Esophagus mucosa (tissue), 1 donor: Measurements from ENCODE around the gene XPOT. TPM values are rescaled to one million over a fixed set of nuclear protein-coding genes. Genes with fewer than 3 reads are reported as not detected.

Experiments used
- ATAC-seq: fragments of 200-7000 bp; cut with Tn5 transposase; one replicate; pipeline ENCODE4 v1.9.1; 2020
- total RNA-seq: library from RNA; stranded (reverse); gene quantifications from one replicate; pipeline ENCODE4 v1.2.4, GENCODE V29; 2023
- donor health status: DM: yes; HTN: yes; CAD: no.

The XPOT gene
- total RNA-seq, 1 donor from 2014 or later, result 63.3 TPM

DNA sequence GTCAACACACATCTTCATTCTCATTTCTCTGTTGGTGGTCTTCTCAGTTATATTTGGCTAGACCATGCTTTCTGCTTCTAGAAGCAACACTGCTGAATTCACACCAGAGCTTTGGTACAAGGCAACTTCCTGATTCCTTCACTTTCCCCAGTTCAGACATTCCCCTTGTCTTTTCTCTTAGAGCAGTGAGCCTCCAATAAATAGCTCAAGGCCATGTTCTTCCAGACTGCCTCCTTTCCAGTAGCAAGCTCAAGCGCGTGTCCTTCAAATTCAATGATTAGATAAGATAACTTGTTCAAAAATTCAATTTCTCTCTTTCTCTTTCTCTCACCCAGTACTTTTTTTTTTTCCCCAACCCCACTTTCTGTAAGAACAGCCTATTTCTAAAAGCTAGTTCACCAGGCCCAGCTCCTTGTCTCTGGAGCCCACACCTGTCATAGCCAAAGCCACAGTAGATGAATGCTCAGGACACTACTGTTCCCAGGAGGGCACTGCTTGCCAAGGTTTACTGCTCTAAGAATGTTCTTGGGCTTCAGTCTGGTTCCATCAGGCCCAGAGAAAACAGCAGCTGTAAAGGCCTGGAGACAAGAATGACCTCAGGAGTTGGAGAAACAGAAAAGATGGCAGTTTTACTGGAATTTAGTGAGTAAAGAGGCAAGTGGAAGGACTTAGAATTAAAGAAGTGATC is 65.4 kb downstream of the XPOT start:
- ATAC-seq, result no peak

DNA sequence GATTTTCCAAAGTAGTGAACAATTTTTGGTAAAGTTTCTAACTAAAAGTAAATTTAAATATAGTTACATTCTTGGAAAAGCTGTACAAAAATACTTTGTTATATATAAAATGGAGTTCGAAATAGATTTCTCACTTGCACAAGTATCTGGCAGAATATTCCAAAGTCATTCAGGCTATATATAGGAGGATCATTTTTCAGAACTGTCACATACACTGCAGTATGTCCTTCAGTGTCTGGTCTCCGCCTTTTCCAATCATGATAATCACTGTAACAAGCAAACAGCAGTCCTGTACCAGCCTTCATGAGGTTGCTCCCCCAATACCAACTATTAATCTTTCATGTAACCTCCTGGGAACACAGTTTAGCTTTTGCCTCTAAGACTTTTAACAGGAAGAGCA is 66.3 kb downstream of the XPOT start:
- ATAC-seq, result no peak

DNA sequence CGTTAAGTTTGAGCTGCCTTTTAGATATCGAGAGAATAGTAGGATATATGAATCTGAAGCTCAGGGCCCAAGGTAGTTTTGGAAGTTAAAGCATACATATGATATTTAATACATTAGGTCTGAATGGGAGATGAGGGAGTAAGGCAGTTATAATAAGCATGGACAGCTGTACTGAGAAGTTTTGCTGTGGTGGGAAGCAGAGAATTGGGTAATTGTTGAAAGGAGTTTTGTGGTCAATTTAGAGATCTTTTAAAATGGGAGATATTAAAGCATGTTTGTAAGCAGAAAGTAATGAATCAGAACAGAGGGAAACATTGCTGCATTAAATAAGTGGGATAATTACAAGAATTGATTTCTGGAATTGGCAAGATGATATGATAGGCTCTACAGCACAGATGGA is 69.0 kb downstream of the XPOT start:
- ATAC-seq, result no peak

DNA sequence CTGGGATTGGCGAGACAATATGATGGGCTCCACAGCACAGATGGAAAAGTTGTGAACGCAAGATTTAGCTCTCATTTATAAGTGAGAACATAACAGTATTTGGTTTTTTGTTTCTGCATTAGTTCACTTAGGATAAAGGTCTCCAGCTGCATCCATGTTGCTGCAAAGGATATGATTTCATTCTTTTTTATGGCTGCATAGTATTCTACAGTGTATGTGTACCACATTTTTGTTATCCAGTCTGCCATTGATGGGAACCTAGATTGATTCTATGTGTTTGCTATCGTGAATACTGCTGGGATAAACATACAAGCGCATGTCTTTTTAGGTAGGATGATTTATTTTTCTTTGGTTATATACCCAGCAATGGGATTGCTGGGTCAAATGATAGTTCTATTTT is 71.3 kb downstream of the XPOT start:
- ATAC-seq, result no peak

DNA sequence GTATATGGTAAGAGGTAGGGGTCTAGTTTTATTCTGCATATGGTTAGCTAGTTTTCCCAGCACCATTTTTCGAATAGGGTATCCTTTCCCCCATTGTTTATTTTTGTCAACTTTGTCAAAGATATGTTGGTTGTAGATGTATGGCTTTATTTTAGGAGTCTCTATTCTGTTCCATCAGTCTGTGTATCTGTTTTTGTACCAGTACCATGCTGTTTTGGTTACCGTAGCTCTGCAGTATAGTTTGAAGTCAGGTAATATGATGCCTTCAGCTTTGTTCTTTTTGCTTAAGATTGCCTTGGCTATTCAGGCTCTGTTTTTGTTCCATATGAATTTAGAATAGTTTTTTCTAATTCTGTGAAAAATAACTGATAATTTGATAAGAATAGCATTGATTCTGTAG is 72.7 kb downstream of the XPOT start:
- ATAC-seq, result no peak

DNA sequence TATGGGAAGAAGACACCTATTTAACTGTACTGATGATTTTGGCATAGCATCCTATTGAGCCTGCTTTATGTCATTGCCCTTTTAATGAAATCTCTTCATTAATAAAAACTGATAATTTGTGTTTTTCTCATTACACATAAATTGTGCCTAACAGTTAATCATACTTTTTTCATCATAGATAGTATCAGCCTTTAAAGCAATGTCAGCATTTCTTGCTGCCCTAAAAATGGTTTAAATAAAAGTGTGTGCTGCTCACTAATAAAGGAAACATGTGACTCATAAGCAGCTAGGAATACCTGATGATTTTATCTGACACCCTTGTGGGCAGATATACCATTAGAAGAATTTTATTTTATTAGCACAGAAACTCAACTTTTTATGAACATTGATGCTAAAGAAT is 74.5 kb downstream of the XPOT start:
- no peak for ATAC-seq

DNA sequence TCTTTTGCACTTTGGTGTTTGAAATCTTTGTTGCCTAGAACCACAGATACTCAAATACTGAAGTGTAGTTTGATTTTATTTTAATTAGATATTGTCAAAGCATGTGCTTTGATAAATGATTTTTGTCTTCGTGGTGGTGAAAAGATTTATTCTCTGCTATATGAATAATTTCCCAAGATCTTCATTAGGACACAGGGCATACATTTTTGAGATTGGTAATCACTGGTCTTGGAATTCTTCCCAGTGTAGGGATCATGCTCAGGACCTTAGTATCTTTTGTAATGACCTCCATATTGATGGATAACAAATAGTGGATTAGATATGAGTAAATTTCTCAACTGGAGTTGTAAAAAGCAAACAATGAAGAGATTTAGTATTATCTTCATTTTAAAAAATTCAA is 76.0 kb downstream of the XPOT start:
- ATAC-seq, result no peak

DNA sequence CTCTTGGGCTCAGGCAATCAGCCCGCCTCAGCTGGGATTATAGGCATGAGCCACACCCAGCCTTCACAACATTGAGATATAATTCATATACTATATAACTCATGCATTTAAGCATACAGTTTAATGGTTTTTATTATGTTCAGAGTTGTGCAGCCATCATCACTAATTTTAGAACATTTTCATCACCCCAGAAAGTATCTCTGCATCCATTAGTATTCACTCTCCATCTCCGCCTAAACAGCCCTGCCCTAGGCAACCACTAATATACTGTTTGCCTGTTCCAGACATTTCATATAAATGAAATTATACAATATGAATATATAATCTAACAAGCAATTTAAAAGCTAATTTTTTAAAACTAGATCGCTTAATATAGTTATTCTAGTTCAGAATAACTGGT is 82.5 kb downstream of the XPOT start:
- ATAC-seq, result no peak

DNA sequence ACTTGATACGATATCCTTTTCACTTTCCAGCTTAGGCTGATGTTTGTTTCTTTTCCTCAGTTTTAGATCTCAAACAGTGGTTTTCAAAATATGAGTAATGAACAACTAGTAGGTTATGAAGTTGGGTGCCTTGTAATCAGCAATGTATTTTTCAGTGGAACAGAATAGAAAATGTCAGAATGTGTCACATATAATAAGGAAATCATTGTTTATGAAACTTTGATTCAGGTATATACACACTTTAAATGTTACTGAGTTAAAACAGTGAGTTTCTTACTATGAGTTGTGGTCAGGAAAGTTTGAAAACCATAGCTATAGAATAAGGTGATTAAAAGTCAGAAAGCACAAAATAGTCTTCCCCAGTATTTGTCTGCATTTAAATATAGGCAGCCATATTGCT is 87.5 kb downstream of the XPOT start:
- no peak for ATAC-seq

DNA sequence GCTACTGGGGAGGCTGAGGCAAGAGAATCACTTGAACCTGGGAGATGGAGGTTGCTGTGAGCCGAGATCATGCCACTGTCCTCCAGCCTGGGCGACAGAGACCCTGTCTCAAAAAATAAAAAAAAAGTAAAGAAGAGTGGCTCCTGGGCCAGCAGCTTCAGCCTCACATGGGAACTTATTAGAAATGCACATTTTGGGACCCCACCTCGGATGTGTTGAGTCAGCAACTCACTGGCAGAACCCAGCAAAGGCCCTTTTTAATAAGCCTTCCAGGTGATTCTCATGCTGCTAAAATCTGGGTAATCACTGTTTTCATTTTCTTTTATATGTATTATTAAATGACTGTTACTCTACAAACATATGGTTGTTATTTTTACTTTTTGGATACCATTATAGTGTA is 89.3 kb downstream of the XPOT start:
- ATAC-seq, result no peak

DNA sequence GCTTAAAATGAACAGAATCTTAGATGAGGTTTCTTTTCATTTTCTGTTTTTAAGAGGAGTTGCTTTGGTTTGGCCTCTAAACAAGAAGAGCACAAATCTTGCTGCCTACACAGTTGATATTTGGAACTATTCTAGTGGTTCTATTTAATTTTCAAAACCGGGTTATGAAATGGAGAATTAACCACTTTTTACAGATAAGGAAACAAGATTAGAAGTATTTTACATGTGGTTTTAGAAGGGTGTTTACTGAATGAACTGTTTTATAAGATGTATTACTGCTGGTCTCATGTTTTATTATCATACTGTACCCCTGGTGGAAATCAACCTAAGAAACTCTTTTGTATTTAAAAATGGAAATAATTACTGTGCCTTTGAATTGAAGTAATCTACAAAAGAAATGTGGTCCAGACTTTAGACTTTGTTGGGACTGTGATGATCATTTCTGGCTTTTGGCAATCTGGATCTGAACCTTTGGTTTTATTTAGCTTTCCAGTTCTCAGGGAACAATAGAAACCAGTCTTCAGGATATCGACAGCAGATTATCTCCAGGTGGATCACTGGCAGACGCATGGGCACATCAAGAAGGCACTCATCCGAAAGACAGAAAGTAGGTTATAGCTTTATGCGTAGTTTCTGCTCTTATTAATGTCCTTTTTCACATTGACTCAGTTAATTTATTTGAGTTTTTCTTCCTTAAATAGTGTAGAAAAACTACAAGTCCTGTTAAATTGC is 91.0 kb downstream of the XPOT start:
- no peak for ATAC-seq

DNA sequence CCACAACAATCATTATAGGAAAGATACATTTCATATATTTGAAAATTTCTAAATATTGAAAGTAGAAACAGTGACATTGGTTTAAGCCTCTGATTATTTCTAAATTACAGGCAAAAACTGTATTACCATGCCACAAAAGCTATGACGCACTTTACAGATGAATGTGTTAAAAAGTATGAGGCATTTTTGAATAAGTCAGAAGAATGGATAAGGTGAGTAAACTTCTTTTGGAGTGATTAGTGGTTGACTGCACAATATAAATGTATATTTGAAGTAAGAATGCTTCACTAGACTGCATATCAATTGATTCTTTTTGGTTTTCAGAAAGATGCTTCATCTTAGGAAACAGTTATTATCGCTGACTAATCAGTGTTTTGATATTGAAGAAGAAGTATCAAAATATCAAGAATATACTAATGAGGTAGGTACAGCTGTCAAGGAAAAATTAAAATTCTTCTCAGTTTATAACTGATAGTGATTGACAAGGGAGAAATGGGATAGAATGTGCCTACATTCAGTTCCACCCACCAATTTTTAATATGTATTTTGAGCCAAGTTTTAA is 92.7 kb downstream of the XPOT start:
- no peak for ATAC-seq

DNA sequence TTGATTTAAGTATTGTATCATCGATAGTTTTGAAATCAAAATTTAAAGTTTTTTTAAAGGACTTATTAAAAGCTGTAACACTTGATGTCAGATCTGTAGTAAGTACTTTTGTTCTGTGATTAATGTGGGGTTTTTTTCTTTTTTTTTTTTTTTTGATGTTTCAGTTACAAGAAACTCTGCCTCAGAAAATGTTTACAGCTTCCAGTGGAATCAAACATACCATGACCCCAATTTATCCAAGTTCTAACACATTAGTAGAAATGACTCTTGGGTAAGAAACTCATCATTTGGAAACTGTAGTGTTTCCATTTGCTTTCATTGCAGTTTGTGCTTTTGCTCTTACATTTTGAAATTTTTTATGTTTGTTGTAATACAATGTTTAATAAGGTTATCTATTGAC is 93.3 kb downstream of the XPOT start:
- ATAC-seq, result no peak

DNA sequence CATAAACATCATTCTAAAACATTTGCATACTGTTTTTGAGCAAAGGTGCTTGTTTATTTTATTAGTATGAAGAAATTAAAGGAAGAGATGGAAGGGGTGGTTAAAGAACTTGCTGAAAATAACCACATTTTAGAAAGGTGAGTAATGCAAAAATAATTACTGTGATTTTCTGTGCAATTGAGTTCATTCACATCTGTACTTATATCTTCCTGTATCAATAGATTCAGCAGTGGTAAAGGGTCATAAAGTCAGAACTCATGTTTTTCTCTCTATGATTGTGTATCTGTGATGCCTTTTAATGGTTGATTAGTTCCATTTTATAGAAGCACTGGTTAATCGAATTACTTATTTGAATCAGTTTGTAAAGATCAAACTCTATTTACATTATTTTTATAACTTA is 93.7 kb downstream of the XPOT start:
- ATAC-seq, result no peak

DNA sequence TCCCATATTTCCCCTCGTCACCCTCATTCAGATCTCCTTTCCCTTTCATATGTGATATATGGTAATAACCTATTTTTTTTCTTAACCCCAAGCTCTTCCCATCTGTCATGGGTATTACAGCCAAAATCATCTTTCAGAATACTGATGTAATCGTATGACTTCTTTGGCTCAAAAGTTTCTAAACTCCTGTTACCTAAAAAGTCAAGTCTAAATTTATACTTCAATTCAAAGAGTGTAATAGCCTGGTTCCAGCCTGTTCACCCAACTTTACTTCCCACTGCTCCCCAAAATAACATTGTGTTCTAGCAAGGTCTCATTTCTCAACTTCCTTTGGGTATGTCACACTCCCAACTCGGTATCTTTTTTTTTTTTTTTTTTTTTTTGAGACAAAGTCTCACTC is 96.2 kb downstream of the XPOT start:
- no peak for ATAC-seq

Other genes with a start within 250 kb of the XPOT start
- 8.2 TPM for gene KICS2, start 182.1 kb upstream of the XPOT start, total RNA-seq
- 3.3 TPM for gene C12orf56, start 13.6 kb upstream of the XPOT start, total RNA-seq
- gene TBK1, start 47.7 kb downstream of the XPOT start, total RNA-seq, result 12.1 TPM
- 13.4 TPM for gene RASSF3, start 206.1 kb downstream of the XPOT start, total RNA-seq